Erythroblast (primary cell): ENCODE results near the gene KRT73.

Source experiments
- GATA1 ChIP-seq: IDR thresholded peaks from 2 replicates; pipeline ENCODE4 v1.6.1; 2011; ENCODE audit warnings: low read depth, mild to moderate bottlenecking, control low read depth, low read length, moderate library complexity
- POLR2A ChIP-seq: IDR thresholded peaks from 2 replicates; pipeline ENCODE4 v1.6.1; 2011; ENCODE audit warnings: mild to moderate bottlenecking, low read length

- TF ChIP-seq POLR2A (no peak), GATA1 (no peak)
Observed at GRCh38 chr12:52617403-52617785, 965 bp downstream of the KRT73 start.
